ENCODE measurements around the gene FAM168A.

- TF ChIP-seq POLR2A (IDR thresholded peaks at IDR 0.05), result no peak
- no peak for TF ChIP-seq CTCF (IDR thresholded peaks at IDR 0.05)
Observed at GRCh38 chr11:73612601-73613140, 14.8 kb upstream of the FAM168A start.

All from lower leg skin (tissue), 3 donors.